DOHH2 (cell line): Measurements from ENCODE around the gene SMAGP.

Source experiments
- CTCF ChIP-seq: fragments of 200-600 bp; sonication (generic); IDR thresholded peaks from one replicate; pipeline ENCODE4 v1.5.1; 2014; ENCODE audit warnings: antibody characterized with exemption, mild to moderate bottlenecking, low read depth, low read length; ENCODE audit not compliant: poor library complexity, severe bottlenecking
- EZH2phosphoT487 ChIP-seq: fragments of 200-600 bp; sonication (generic); IDR thresholded peaks from 2 replicates; pipeline ENCODE4 v1.6.1; 2017; ENCODE audit warnings: borderline replicate concordance, mild to moderate bottlenecking, antibody characterized with exemption, low read length, moderate library complexity, mixed read lengths

GRCh38 chr12:51311389-51311788 lies 41.2 kb upstream of the SMAGP start:
- TF ChIP-seq CTCF, result no peak
- no peak for TF ChIP-seq EZH2phosphoT487
